CD4-positive, alpha-beta memory T cell (primary cell): ENCODE results near the gene ATP8B4. TPM values are rescaled to one million over a fixed set of nuclear protein-coding genes. Genes with fewer than 3 reads are reported as not detected.

Experiments used
- CTCF ChIA-PET: fragments of 350-600 bp; sonication (Branson Sonifier 250); formaldehyde crosslinking; loops from one replicate; lab custom pipeline; 2021; ENCODE audit warnings: inconsistent platforms; ENCODE audit not compliant: partially characterized antibody; lab: Charles Lee
- POLR2A ChIA-PET: fragments of 350-600 bp; sonication (Branson Sonifier 250); formaldehyde crosslinking; loops from one replicate; lab custom pipeline; 2021; ENCODE audit not compliant: partially characterized antibody; lab: Charles Lee
- DNase-seq, 5 donors: peaks; one replicate each; pipeline versions ENCODE4 v3.0.0 to v3.0.0-alpha.2; 2020 to 2022; ENCODE audit warnings: mixed read lengths in 1 of 5
- H3K27ac ChIP-seq: one replicate; pipeline ENCODE4 v1.7.0; 2013; ENCODE audit warnings: low read depth, low read length
- H3K27me3 ChIP-seq: 2 replicates; pipeline ENCODE4 v1.7.0; 2013; ENCODE audit warnings: mild to moderate bottlenecking, low read length, moderate library complexity; ENCODE audit not compliant: insufficient read depth
- H3K36me3 ChIP-seq: 2 replicates; pipeline ENCODE4 v1.7.0; 2013; ENCODE audit warnings: mild to moderate bottlenecking, low read length, moderate library complexity; ENCODE audit not compliant: insufficient read depth
- H3K4me1 ChIP-seq: 2 replicates; pipeline ENCODE4 v1.7.0; 2013; ENCODE audit warnings: mild to moderate bottlenecking, low read length, moderate library complexity; ENCODE audit not compliant: insufficient read depth
- H3K4me3 ChIP-seq, 2 donors: one replicate each; pipeline ENCODE4 v1.7.0; 2013; ENCODE audit warnings: low read length in 2 of 2, mild to moderate bottlenecking in 1 of 2
- H3K9me3 ChIP-seq, 2 donors: one replicate each; pipeline ENCODE4 v1.7.0; 2013; ENCODE audit warnings: low read length in 2 of 2, control low read depth in 1 of 2; ENCODE audit not compliant: control insufficient read depth in 1 of 2
- H3K27ac Mint-ChIP-seq, 7 donors: one replicate each; pipeline ENCODE4 v1.8.0; 2020 to 2021; ENCODE audit warnings: mixed read lengths in 7 of 7, mild to moderate bottlenecking in 6 of 7, inconsistent platforms in 3 of 7, moderate library complexity in 3 of 7
- H3K27me3 Mint-ChIP-seq, 2 donors: one replicate each; pipeline ENCODE4 v1.8.0; 2020 to 2021; ENCODE audit warnings: mixed read lengths in 2 of 2
- H3K36me3 Mint-ChIP-seq, 2 donors: one replicate each; pipeline ENCODE4 v1.8.0; 2020 to 2021; ENCODE audit warnings: mixed read lengths in 2 of 2, inconsistent platforms in 1 of 2, mild to moderate bottlenecking in 1 of 2
- H3K4me1 Mint-ChIP-seq, 4 donors: one replicate each; pipeline ENCODE4 v1.8.0; 2020 to 2021; ENCODE audit warnings: mixed read lengths in 4 of 4, mild to moderate bottlenecking in 1 of 4
- H3K4me3 Mint-ChIP-seq, 8 donors: one replicate each; pipeline ENCODE4 v1.8.0; 2020 to 2021; ENCODE audit warnings: mixed read lengths in 8 of 8, mild to moderate bottlenecking in 7 of 8, moderate library complexity in 6 of 8, inconsistent platforms in 3 of 8
- H3K9me3 Mint-ChIP-seq, 8 donors: one replicate each; pipeline ENCODE4 v1.8.0; 2020 to 2021; ENCODE audit warnings: mixed read lengths in 8 of 8, mild to moderate bottlenecking in 5 of 8, inconsistent platforms in 3 of 8, moderate library complexity in 1 of 8
- intact Hi-C: fragments of 100-400 bp; cut with micrococcal nuclease; formaldehyde crosslinking; loops from one replicate; pipeline ENCODE4 v1.15.1; 2023
- polyA plus RNA-seq, 2 donors: library from polyadenylated mRNA; unstranded; fragments of 300-500 nt; fragmentation: Illumina TruSeq; gene quantifications; one replicate each; pipeline ENCODE4 v1.2.3, GENCODE V29; 2021
- total RNA-seq, 2 experiments: library from RNA; stranded (reverse); gene quantifications; one replicate each; pipeline ENCODE4 v1.2.3, GENCODE V29; 2021

Gene ATP8B4
- total and polyA plus RNA-seq, 4 experiments from 2014 or later, result 0.11 to 0.67 (median 0.44) TPM; not detected in 1

DNA sequence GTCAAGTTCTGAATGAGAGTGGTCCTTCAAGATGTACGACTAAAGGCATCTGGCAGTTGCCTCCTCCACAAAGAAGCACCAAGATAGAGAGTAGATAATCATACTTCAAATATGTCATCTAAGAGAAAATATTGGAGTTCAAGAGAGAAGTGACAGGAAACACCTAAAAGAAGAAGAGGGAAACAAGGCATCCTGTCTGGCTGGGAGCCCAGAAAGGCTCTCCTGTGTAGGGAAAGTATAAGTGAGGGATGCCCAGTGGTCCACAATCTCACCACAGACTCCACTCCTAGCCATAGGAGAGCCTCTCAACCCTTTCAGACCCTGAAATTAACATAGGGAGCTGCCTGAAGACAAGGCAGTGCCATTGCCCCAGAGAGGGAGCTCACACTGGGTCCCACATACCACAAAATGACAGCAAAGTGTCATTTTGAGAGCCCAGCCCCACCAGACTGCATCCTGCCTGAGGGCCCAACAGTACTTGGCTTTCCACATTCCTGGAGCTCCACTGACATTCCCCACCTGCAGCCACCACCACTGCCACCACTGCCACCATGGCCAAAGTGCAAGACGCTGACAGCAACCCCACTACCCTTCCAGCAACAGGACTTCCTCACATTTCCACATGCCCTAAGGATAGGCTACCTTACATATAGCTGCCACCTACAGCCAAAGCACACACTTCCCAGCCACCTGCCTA lies 210.6 kb downstream of the ATP8B4 start:
- Mint-ChIP-seq H3K27ac (no peak overlapping the region), H3K9me3 (peaks cover 3 to 20% (median 12%) of the 10 kb centered on the region in 8 donors), H3K27me3 (peaks cover 2 to 5% of the 10 kb centered on the region in 2 donors), H3K36me3 (no peaks in the 10 kb centered on the region), H3K4me1 (no peaks in the 10 kb centered on the region), H3K4me3 (no peak overlapping the region)
- no peaks in the 10 kb centered on the region for H3K4me1 ChIP-seq
- intact Hi-C loops, result no loop called here
- no peak overlapping the region for H3K27ac ChIP-seq
- no peaks in the 10 kb centered on the region for H3K9me3 ChIP-seq
- CTCF ChIA-PET, result interaction anchor here (1.0 kb wide), 1 partner anchor 10 kb away, joined by 3 read pairs; no protein-coding TSS in a partner anchor
- POLR2A ChIA-PET, result no interaction called here
- no peak for DNase-seq
- no peaks in the 10 kb centered on the region for H3K27me3 ChIP-seq
- H3K36me3 ChIP-seq, result no peaks in the 10 kb centered on the region
- no peak overlapping the region for H3K4me3 ChIP-seq

DNA sequence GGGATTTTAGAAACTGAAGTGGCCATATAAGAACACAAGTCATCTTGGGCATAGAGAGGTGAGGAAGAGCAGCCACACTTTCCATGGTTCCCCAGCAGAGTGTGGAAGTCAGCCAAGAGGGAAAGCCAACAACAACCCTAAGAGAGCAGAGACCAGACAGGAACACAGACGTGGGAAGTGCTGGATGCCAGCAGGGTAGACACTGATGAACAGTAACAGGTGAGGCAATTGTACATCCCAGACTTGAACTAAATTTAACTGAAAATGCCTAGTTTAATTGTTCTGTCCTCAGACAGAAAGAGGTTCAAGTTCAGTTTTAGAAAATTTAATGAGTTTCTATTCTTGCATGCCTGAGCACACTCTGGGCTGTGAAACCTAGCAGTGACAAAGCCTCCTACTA lies 212.1 kb downstream of the ATP8B4 start:
- Histone ChIP-seq H3K27me3 (no peaks in the 10 kb centered on the region), H3K9me3 (no peaks in the 10 kb centered on the region), H3K27ac (no peak overlapping the region), H3K36me3 (no peaks in the 10 kb centered on the region), H3K4me1 (no peaks in the 10 kb centered on the region), H3K4me3 (no peak overlapping the region)
- ChIA-PET CTCF (no interaction called here), POLR2A (no interaction called here)
- H3K27me3 Mint-ChIP-seq, result peaks cover 2 to 4% of the 10 kb centered on the region in 2 donors
- DNase-seq, result no peak
- H3K9me3 Mint-ChIP-seq, result peaks cover 3 to 18% (median 9%) of the 10 kb centered on the region in 8 donors
- H3K4me1 Mint-ChIP-seq, result no peaks in the 10 kb centered on the region
- intact Hi-C loops, result no loop called here
- no peaks in the 10 kb centered on the region for H3K36me3 Mint-ChIP-seq
- no peak overlapping the region for H3K27ac Mint-ChIP-seq
- no peak overlapping the region for H3K4me3 Mint-ChIP-seq

DNA sequence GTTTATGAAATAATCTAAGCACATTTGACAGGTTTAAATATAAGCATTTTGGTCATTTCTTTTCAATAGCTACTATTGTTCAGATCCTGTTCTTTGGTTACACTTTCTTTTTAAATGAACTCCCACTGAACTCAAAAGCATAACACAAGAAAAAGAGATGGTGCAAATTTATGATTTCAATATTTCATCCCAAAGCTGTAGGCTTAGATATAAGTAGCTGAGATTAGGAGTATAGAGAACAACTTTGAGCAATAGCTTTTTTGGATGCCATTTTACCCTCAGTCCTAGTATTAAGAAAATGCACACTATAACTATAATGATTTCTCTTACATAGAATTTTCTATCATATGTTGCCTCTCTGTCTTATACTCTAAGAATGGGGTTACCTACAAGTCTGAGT lies 213.8 kb downstream of the ATP8B4 start:
- Mint-ChIP-seq H3K27me3 (peaks cover 2 to 4% of the 10 kb centered on the region in 2 donors), H3K27ac (no peak overlapping the region), H3K4me1 (no peaks in the 10 kb centered on the region), H3K9me3 (peaks cover 3 to 13% (median 6%) of the 10 kb centered on the region in 8 donors), H3K36me3 (no peaks in the 10 kb centered on the region), H3K4me3 (no peak overlapping the region)
- ChIA-PET POLR2A (no interaction called here), CTCF (interaction anchor here (1.1 kb wide), 1 partner anchor 9 kb away, joined by 4 read pairs; no protein-coding TSS in a partner anchor)
- no peak overlapping the region for H3K27ac ChIP-seq
- H3K9me3 ChIP-seq, result no peaks in the 10 kb centered on the region
- intact Hi-C loops, result no loop called here
- no peaks in the 10 kb centered on the region for H3K4me1 ChIP-seq
- DNase-seq, result no peak
- H3K36me3 ChIP-seq, result no peaks in the 10 kb centered on the region
- H3K27me3 ChIP-seq, result no peaks in the 10 kb centered on the region
- H3K4me3 ChIP-seq, result no peak overlapping the region

DNA sequence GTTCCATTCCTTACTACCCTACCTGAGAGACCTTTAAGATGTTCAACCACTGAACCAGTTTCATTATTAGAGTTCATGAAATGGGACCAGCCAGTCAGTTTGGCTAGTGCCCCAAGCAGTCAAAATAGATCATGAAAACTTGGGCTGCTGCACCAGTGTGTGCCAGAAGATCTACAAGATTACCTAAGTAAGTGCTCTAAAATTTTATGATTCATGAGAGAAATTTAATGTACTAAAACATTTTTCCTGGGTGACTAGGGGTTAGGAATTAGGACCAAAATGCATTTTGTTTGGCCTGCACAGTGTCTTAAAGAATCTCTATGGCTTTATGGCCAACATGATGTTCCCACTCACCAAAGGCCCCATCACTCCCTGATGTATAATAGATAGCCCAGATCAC lies 214.7 kb downstream of the ATP8B4 start:
- ChIA-PET POLR2A (no interaction called here), CTCF (no interaction called here)
- Mint-ChIP-seq H3K9me3 (peaks cover 0 to 8% (median 3%) of the 10 kb centered on the region in 8 donors), H3K27ac (no peak overlapping the region), H3K36me3 (no peaks in the 10 kb centered on the region), H3K4me1 (no peaks in the 10 kb centered on the region), H3K27me3 (peaks cover 2 to 4% of the 10 kb centered on the region in 2 donors), H3K4me3 (no peak overlapping the region)
- Histone ChIP-seq H3K27me3 (no peaks in the 10 kb centered on the region), H3K36me3 (no peaks in the 10 kb centered on the region), H3K9me3 (no peaks in the 10 kb centered on the region), H3K27ac (no peak overlapping the region), H3K4me3 (no peak overlapping the region), H3K4me1 (no peaks in the 10 kb centered on the region)
- DNase-seq, result no peak
- intact Hi-C loops, result no loop called here

DNA sequence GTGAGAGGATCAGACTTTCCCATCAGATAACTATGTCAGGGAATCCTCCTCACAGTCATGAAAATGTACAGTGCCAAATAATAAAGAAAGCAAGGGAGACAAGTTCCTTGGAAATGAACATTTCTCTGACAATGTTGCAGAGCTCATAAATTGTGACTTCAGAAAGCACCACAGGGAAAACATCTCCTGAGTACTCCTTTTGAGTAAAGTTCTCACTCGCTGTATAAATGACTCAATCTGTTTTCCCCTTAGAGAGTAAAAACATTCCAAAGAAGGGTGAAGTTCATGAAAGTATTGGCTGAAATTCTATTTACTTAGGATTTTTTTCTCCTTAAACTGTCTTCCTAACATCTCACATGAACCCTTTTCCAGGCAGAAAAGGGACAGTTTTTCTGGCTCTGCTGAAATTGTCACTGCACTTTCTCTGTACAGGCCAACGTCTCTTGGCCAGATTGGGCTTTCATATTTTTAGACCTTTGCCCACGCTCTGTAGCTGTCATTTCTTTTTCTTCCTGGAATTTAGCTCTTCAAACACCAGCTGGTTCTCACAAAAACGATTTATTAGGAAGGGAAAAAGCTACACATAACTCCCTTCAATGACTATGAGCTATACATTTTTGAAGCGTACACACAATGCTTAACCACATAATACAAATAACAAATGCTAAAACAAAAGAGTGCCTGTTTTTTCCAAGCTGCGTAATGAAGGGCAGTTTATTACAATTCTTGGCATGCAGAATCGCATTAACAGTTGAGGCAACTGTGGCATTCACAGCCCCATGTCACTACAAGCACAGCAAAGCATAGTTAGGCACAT lies 216.1 kb downstream of the ATP8B4 start:
- Histone ChIP-seq H3K4me1 (no peaks in the 10 kb centered on the region), H3K4me3 (no peak overlapping the region), H3K9me3 (no peaks in the 10 kb centered on the region), H3K27me3 (no peaks in the 10 kb centered on the region), H3K27ac (no peak overlapping the region), H3K36me3 (no peaks in the 10 kb centered on the region)
- Mint-ChIP-seq H3K36me3 (no peaks in the 10 kb centered on the region), H3K27ac (no peak overlapping the region), H3K4me3 (no peak overlapping the region), H3K27me3 (peaks cover 0 to 4% of the 10 kb centered on the region in 2 donors), H3K9me3 (peaks cover 0 to 3% (median 2%) of the 10 kb centered on the region in 8 donors), H3K4me1 (no peaks in the 10 kb centered on the region)
- POLR2A ChIA-PET, result no interaction called here
- CTCF ChIA-PET, result no interaction called here
- intact Hi-C loops, result no loop called here
- no peak for DNase-seq

DNA sequence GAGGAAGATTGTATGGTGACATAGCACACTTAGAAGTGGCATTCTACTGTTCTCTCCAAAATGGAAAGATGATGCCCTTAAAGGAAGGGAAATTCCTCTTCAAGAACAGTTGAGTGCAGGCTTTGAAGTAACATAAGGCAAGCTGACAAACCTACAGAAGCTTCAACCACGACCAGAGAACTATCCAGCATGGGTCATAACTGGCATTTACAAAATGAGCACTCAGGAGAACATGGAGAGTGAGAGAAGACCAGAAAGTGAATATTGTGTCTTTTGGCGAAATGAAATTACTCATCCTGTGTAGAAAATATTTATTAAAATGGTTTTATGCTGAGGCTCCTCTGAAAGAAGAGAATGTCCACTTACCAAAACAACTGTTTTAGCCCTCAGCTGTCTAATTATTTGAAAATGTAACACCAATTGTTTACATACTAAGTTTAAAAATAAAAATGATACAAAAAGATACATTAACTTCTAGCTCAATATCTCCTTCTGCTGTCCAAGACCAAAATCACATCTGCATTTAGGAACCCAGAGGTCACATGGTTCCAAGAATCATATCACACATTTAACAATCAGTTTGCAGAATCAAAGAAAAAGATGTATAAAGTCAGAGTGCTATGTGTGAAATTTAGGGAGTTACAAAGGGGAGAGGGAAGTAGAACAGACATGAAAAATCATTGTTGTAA lies 216.9 kb downstream of the ATP8B4 start:
- Mint-ChIP-seq H3K27me3 (peaks cover 0 to 4% of the 10 kb centered on the region in 2 donors), H3K4me3 (no peak overlapping the region), H3K36me3 (no peaks in the 10 kb centered on the region), H3K4me1 (no peaks in the 10 kb centered on the region), H3K27ac (no peak overlapping the region), H3K9me3 (peaks cover 0 to 3% (median 2%) of the 10 kb centered on the region in 8 donors)
- H3K27ac ChIP-seq, result no peak overlapping the region
- DNase-seq, result no peak
- intact Hi-C loops, result no loop called here
- no peaks in the 10 kb centered on the region for H3K27me3 ChIP-seq
- no peaks in the 10 kb centered on the region for H3K9me3 ChIP-seq
- CTCF ChIA-PET, result no interaction called here
- H3K4me3 ChIP-seq, result no peak overlapping the region
- POLR2A ChIA-PET, result no interaction called here
- H3K36me3 ChIP-seq, result no peaks in the 10 kb centered on the region
- no peaks in the 10 kb centered on the region for H3K4me1 ChIP-seq

DNA sequence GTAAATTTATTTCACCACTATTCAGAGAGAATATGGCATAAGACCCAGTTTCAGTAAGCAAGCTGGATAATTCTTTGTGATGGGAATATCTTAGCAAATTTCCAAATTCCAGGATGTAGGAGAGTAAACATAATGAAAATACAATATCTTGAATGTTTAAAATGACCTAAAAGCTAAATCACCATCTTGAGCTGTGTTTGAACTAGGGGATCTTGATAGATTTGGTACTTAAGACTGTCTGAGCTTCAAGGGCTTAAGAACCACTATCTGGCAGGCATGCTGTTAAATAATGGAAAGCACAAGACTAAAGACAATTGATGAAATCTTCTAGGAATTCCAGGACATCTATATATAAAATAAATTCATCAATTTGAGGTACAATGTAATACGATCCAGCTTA lies 217.7 kb downstream of the ATP8B4 start:
- Histone ChIP-seq H3K4me1 (no peaks in the 10 kb centered on the region), H3K27me3 (no peaks in the 10 kb centered on the region), H3K27ac (no peak overlapping the region), H3K9me3 (no peaks in the 10 kb centered on the region), H3K36me3 (no peaks in the 10 kb centered on the region), H3K4me3 (no peak overlapping the region)
- no peak for DNase-seq
- ChIA-PET POLR2A (no interaction called here), CTCF (no interaction called here)
- H3K4me3 Mint-ChIP-seq, result no peak overlapping the region
- intact Hi-C loops, result no loop called here
- no peaks in the 10 kb centered on the region for H3K36me3 Mint-ChIP-seq
- peaks cover 0 to 2% of the 10 kb centered on the region in 2 donors for H3K27me3 Mint-ChIP-seq
- no peak overlapping the region for H3K27ac Mint-ChIP-seq
- H3K9me3 Mint-ChIP-seq, result peaks cover 0 to 3% (median 0%) of the 10 kb centered on the region in 8 donors
- H3K4me1 Mint-ChIP-seq, result no peaks in the 10 kb centered on the region
